ENCODE results near the gene TMPRSS9.

The TMPRSS9 gene

GRCh38 chr19:2336528-2337328, 23.3 kb upstream of the TMPRSS9 start:
- no peaks in the 10 kb centered on the region for H3K9me3 ChIP-seq (ENCODE audit: low read length)
- no peak overlapping the region for H3K4me2 ChIP-seq (ENCODE audit: low read length)
- no peak overlapping the region for H3K27ac ChIP-seq (ENCODE audit: low read depth, low read length, poor library complexity, severe bottlenecking)
- TF ChIP-seq CTCF (IDR thresholded peaks at IDR 0.05; ENCODE audit: low read length) (no peak), EZH2 (IDR thresholded peaks at IDR 0.05; ENCODE audit: borderline replicate concordance, low read length) (no peak)
- H2AFZ ChIP-seq (ENCODE audit: low read length): no peak overlapping the region
- no peaks in the 10 kb centered on the region for H4K20me1 ChIP-seq (ENCODE audit: insufficient read depth, low read length)
- H3K9me2 ChIP-seq (ENCODE audit: low read depth, low read length): no peaks in the 10 kb centered on the region
- H3K4me3 ChIP-seq (ENCODE audit: low read depth, low read length, poor library complexity, severe bottlenecking): no peak overlapping the region
- no peaks in the 10 kb centered on the region for H3K27me3 ChIP-seq (ENCODE audit: insufficient read depth, low read length)
- H3K9ac ChIP-seq (ENCODE audit: low read length): no peak overlapping the region
- H3K4me1 ChIP-seq (ENCODE audit: insufficient read depth, low read length, severe bottlenecking): peaks cover 19% of the 10 kb centered on the region
- peaks cover 51% of the 10 kb centered on the region for H3K36me3 ChIP-seq (ENCODE audit: insufficient read depth, low read length)
- no peaks in the 10 kb centered on the region; the same call in 1 of the 2 replicates for H3K79me2 ChIP-seq (ENCODE audit: insufficient read depth, low read length)
- H3F3A ChIP-seq (ENCODE audit: insufficient read depth, low read length): peaks cover 4% of the 10 kb centered on the region; the same call in 1 of the 2 replicates

GRCh38 chr19:2337329-2337707, 22.7 kb upstream of the TMPRSS9 start:
- TF ChIP-seq EZH2 (IDR thresholded peaks at IDR 0.05; ENCODE audit: borderline replicate concordance, low read length) (no peak), CTCF (IDR thresholded peaks at IDR 0.05; ENCODE audit: low read length) (no peak)
- Histone ChIP-seq H3K9ac (ENCODE audit: low read length) (no peak overlapping the region), H3K9me3 (ENCODE audit: low read length) (no peaks in the 10 kb centered on the region), H2AFZ (ENCODE audit: low read length) (no peak overlapping the region), H3K27ac (ENCODE audit: low read depth, low read length, poor library complexity, severe bottlenecking) (no peak overlapping the region), H3F3A (ENCODE audit: insufficient read depth, low read length) (peaks cover 4% of the 10 kb centered on the region; the same call in 1 of the 2 replicates), H4K20me1 (ENCODE audit: insufficient read depth, low read length) (no peaks in the 10 kb centered on the region), H3K9me2 (ENCODE audit: low read depth, low read length) (no peaks in the 10 kb centered on the region), H3K27me3 (ENCODE audit: insufficient read depth, low read length) (no peaks in the 10 kb centered on the region), H3K4me3 (ENCODE audit: low read depth, low read length, poor library complexity, severe bottlenecking) (no peak overlapping the region), H3K4me2 (ENCODE audit: low read length) (no peak overlapping the region), H3K36me3 (ENCODE audit: insufficient read depth, low read length) (peaks cover 51% of the 10 kb centered on the region), H3K4me1 (ENCODE audit: insufficient read depth, low read length, severe bottlenecking) (peaks cover 13% of the 10 kb centered on the region), H3K79me2 (ENCODE audit: insufficient read depth, low read length) (no peaks in the 10 kb centered on the region; the same call in 1 of the 2 replicates)

- Histone ChIP-seq H3K9ac (ENCODE audit: low read length) (no peak overlapping the region), H3K36me3 (ENCODE audit: insufficient read depth, low read length) (peaks cover 57% of the 10 kb centered on the region), H3K9me3 (ENCODE audit: low read length) (no peaks in the 10 kb centered on the region), H3K9me2 (ENCODE audit: low read depth, low read length) (no peaks in the 10 kb centered on the region), H3K4me3 (ENCODE audit: low read depth, low read length, poor library complexity, severe bottlenecking) (no peak overlapping the region), H3K27ac (ENCODE audit: low read depth, low read length, poor library complexity, severe bottlenecking) (no peak overlapping the region), H2AFZ (ENCODE audit: low read length) (no peak overlapping the region), H4K20me1 (ENCODE audit: insufficient read depth, low read length) (no peaks in the 10 kb centered on the region), H3F3A (ENCODE audit: insufficient read depth, low read length) (peaks cover 4% of the 10 kb centered on the region; the same call in 1 of the 2 replicates), H3K4me1 (ENCODE audit: insufficient read depth, low read length, severe bottlenecking) (peaks cover 5% of the 10 kb centered on the region), H3K79me2 (ENCODE audit: insufficient read depth, low read length) (no peaks in the 10 kb centered on the region; the same call in 1 of the 2 replicates), H3K4me2 (ENCODE audit: low read length) (no peak overlapping the region), H3K27me3 (ENCODE audit: insufficient read depth, low read length) (no peaks in the 10 kb centered on the region)
- TF ChIP-seq CTCF (IDR thresholded peaks at IDR 0.05; ENCODE audit: low read length) (no peak), EZH2 (IDR thresholded peaks at IDR 0.05; ENCODE audit: borderline replicate concordance, low read length) (no peak)
These were observed 21.9 kb upstream of the TMPRSS9 start for GRCh38 chr19:2338055-2338615.
